Tibial artery (tissue), 4 donors: ENCODE results near the gene RNGTT.

Experiments
- DNase-seq, 2 donors: peaks; one replicate each; pipeline ENCODE4 v3.0.0-alpha.2; 2019
- H3K27ac ChIP-seq, 2 donors: fragments of 200-600 bp; sonication (generic) in 1 of 2; 1 replicate in 1 of 2; 2 replicates in 1 of 2; pipeline ENCODE4 v1.5.1; 2018 to 2019; ENCODE audit warnings: mild to moderate bottlenecking in 1 of 2
- H3K27me3 ChIP-seq, 2 donors: fragments of 200-600 bp; sonication (generic) in 1 of 2; one replicate each; pipeline versions ENCODE4 v1.5.1 to v1.6.0; 2016 to 2019
- H3K36me3 ChIP-seq, 3 donors: fragments of 200-600 bp; sonication (generic) in 2 of 3; one replicate each; pipeline ENCODE4 v1.5.1; 2016 to 2019; ENCODE audit warnings: mild to moderate bottlenecking in 2 of 3
- H3K4me1 ChIP-seq, 4 donors: fragments of 200-600 bp; sonication (generic) in 2 of 4; 1 replicate in 3 of 4; 2 replicates in 1 of 4; pipeline ENCODE4 v1.5.1; 2016 to 2019
- H3K4me3 ChIP-seq, 2 donors: fragments of 200-600 bp; sonication (generic) in 1 of 2; 1 replicate in 1 of 2; 2 replicates in 1 of 2; pipeline ENCODE4 v1.5.1; 2018 to 2019; ENCODE audit warnings: mild to moderate bottlenecking in 2 of 2
- H3K9me3 ChIP-seq, 3 donors: fragments of 200-600 bp; sonication (generic) in 1 of 3; one replicate each; pipeline ENCODE4 v1.5.1; 2016 to 2019
- intact Hi-C: fragments of 100-400 bp; cut with DNase I; formaldehyde crosslinking; loops from one replicate; pipeline ENCODE4 v1.15.0; 2023; ENCODE audit warnings: low total_unique reads
- TF ChIP-seq, protein P1 (sequence below), 2 experiments: fragments of 200-600 bp in 1 of 2; fragments of 450-650 bp in 1 of 2; IDR thresholded peaks; one replicate each; pipeline ENCODE4 v1.5.1; 2017 to 2019; ENCODE audit warnings: antibody characterized with exemption in 2 of 2, mild to moderate bottlenecking in 1 of 2, moderate library complexity in 1 of 2

Gene RNGTT

DNA sequence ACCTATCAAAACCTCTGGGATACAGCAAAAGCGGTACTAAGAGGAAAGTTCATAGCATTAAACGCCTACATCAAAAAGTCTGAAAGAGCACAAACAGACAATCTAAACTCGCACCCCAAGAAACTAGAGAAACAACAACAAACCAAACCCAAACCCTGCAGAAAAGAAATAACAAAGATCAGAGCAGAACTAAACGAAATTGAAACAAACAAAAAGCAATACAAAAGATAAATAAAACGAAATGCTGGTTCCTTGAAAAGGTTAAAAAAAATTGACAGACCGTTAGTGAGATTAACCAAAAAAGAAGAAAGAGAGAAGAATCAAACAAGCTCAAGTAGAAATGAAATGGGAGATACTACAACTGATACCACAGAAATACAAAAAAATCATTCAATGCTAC lies 302.3 kb downstream of the RNGTT start:
- Histone ChIP-seq H3K4me3 (no peak overlapping the region), H3K27me3 (no peaks in the 10 kb centered on the region), H3K27ac (no peak overlapping the region), H3K9me3 (peaks cover 0 to 28% (median 6%) of the 10 kb centered on the region in 3 donors), H3K36me3 (peaks cover 0 to 13% (median 6%) of the 10 kb centered on the region in 3 donors), H3K4me1 (no peaks in the 10 kb centered on the region)
- TF ChIP-seq, protein P1, sequence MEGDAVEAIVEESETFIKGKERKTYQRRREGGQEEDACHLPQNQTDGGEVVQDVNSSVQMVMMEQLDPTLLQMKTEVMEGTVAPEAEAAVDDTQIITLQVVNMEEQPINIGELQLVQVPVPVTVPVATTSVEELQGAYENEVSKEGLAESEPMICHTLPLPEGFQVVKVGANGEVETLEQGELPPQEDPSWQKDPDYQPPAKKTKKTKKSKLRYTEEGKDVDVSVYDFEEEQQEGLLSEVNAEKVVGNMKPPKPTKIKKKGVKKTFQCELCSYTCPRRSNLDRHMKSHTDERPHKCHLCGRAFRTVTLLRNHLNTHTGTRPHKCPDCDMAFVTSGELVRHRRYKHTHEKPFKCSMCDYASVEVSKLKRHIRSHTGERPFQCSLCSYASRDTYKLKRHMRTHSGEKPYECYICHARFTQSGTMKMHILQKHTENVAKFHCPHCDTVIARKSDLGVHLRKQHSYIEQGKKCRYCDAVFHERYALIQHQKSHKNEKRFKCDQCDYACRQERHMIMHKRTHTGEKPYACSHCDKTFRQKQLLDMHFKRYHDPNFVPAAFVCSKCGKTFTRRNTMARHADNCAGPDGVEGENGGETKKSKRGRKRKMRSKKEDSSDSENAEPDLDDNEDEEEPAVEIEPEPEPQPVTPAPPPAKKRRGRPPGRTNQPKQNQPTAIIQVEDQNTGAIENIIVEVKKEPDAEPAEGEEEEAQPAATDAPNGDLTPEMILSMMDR (IDR thresholded peaks at IDR 0.05) = no peak
- intact Hi-C loops = no loop called here
- DNase-seq = no peak

DNA sequence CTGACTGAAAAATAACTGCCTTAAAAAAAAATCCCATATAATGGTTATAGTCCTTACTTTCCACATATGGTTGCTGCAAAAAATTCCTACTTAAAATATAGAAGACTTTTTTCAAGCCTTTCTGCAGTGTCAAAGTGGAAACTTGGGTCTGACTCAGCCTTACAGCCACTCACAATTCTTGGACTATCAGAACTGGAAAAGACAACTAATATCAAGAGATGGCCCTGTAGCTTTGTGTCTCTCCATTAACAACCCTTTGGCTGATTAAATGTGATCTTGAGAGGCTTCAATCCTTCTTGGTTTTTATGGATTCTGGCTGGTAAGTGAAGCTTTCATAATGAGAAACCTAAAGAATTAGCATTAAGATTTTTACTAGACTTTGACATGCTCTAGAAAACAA lies 307.8 kb downstream of the RNGTT start:
- intact Hi-C loops = no loop called here
- peaks cover 0 to 20% (median 6%) of the 10 kb centered on the region in 3 donors for H3K9me3 ChIP-seq
- TF ChIP-seq, protein P1 (IDR thresholded peaks at IDR 0.05) = no peak
- H3K4me3 ChIP-seq = no peak overlapping the region
- H3K27me3 ChIP-seq = no peaks in the 10 kb centered on the region
- H3K36me3 ChIP-seq = peaks cover 0 to 13% (median 6%) of the 10 kb centered on the region in 3 donors
- no peaks in the 10 kb centered on the region for H3K4me1 ChIP-seq
- DNase-seq = no peak
- no peak overlapping the region for H3K27ac ChIP-seq

DNA sequence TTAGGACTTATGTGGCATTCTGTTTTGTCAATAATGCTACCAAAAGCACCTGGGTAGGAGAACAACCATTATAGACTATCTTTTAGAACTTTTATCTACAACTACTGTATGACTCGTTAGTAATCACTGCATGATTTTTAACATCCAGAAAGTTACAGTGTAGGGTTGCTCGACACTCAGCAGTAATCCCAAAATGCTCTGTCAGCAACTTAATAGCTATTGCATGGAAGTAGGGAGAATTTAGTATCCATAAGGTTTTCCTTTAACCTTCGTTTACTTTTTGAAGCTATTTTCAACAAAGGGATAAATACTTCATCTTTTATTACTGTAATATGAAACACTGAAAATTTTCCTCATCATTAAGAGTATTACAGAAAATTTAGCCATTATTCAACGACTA lies 309.5 kb downstream of the RNGTT start:
- Histone ChIP-seq H3K27me3 (no peaks in the 10 kb centered on the region), H3K9me3 (peaks cover 0 to 12% (median 4%) of the 10 kb centered on the region in 3 donors), H3K27ac (no peak overlapping the region), H3K36me3 (peaks cover 0 to 13% (median 6%) of the 10 kb centered on the region in 3 donors), H3K4me1 (no peaks in the 10 kb centered on the region), H3K4me3 (no peak overlapping the region)
- no peak for DNase-seq
- TF ChIP-seq, protein P1 (IDR thresholded peaks at IDR 0.05) = no peak
- intact Hi-C loops = no loop called here

DNA sequence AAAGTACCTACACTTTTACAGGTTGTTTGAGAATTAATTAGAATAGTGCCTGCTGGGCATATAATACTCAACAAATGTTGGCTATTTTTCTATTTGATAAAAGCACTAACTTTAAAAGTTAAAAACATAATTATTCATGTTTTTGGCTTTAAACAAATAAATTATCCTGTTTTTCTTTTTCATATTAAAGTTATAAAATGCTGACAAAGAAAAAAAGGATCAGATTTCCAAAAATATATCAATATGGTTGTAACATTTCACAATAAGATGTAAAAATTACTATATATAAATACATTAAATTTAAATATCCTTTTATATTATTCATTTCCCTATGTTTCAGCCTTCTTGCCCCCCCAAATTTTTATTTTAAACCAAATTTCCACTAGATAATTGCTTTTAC lies 312.0 kb downstream of the RNGTT start:
- Histone ChIP-seq H3K9me3 (no peaks in the 10 kb centered on the region), H3K4me3 (no peak overlapping the region), H3K4me1 (no peaks in the 10 kb centered on the region), H3K27ac (no peak overlapping the region), H3K36me3 (no peaks in the 10 kb centered on the region), H3K27me3 (no peaks in the 10 kb centered on the region)
- intact Hi-C loops = no loop called here
- no peak for DNase-seq
- TF ChIP-seq, protein P1 (IDR thresholded peaks at IDR 0.05) = no peak

DNA sequence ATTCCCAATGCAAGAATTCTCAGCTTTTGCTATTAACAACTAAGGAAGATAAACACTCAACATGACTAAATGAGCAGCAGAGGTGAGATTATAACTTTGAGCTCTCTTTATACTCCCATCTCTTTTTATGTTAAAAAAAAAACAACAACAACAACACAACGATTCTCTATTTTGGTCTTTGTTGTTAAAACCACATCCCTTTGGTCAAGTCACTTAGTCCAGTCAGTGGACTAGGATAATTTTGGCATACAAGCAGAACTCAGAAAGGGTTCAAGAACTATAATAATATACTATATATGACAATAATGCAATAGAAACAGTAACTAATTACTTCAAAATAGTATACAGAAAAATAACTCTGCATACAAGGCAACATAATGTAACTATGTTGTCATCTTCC lies 312.4 kb downstream of the RNGTT start:
- Histone ChIP-seq H3K4me1 (no peaks in the 10 kb centered on the region), H3K27me3 (no peaks in the 10 kb centered on the region), H3K27ac (no peak overlapping the region), H3K36me3 (no peaks in the 10 kb centered on the region), H3K4me3 (no peak overlapping the region), H3K9me3 (no peaks in the 10 kb centered on the region)
- intact Hi-C loops = no loop called here
- DNase-seq = no peak
- TF ChIP-seq, protein P1 (IDR thresholded peaks at IDR 0.05) = no peak

DNA sequence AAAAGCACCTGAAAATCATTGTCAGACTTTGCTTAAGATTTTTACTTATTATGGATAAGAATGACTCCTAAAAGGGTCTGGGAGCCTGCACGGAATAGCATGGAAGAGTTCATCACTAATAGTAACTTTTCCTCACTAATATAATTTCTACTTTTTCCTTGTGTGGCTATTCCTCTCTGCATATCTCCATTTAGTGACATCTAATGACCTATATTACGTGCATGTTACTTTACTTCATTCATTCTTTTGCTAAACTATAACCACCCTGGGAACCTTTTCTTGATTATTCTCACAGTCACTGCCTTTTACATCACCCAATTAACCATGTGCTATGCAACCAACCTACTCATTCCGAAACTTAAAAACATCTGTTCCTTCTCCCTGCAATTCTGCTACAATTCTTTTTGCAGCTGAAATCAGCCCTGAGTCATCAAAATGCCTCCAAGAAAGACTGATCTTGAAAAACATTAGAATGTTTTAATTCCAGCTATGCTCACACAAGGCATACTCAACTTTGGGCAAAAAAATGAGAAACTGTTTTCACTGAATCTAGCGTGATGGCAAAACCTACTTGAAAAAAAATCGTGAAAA lies 313.3 kb downstream of the RNGTT start:
- Histone ChIP-seq H3K36me3 (no peaks in the 10 kb centered on the region), H3K4me1 (no peaks in the 10 kb centered on the region), H3K27ac (no peak overlapping the region), H3K27me3 (no peaks in the 10 kb centered on the region), H3K9me3 (no peaks in the 10 kb centered on the region), H3K4me3 (no peak overlapping the region)
- DNase-seq = no peak
- TF ChIP-seq, protein P1 (IDR thresholded peaks at IDR 0.05) = no peak
- intact Hi-C loops = no loop called here
